Aorta (tissue), 5 donors: ENCODE data around the gene KIF2A. TPM values are rescaled to one million over a fixed set of nuclear protein-coding genes. Genes with fewer than 3 reads are reported as not detected.

ENCODE experiments used
- ATAC-seq: fragments of 200-7000 bp; cut with Tn5 transposase; one replicate; pipeline ENCODE4 v1.9.1; 2022; ENCODE audit warnings: moderate library complexity; ENCODE audit not compliant: low FRiP score
- DNase-seq, 2 donors: peaks; one replicate each; pipeline ENCODE4 v3.0.0-alpha.2; 2020
- H3K27ac ChIP-seq, 2 donors: one replicate each; pipeline ENCODE4 v1.5.1; 2013; ENCODE audit warnings: low read length in 2 of 2, mild to moderate bottlenecking in 2 of 2, moderate library complexity in 2 of 2, control low read depth in 1 of 2, inconsistent platforms in 1 of 2, low read depth in 1 of 2
- H3K27me3 ChIP-seq, 2 donors: one replicate each; pipeline ENCODE4 v1.6.1; 2013; ENCODE audit warnings: control low read depth in 1 of 2, low read length in 1 of 2, mild to moderate bottlenecking in 1 of 2, moderate library complexity in 1 of 2; ENCODE audit not compliant: insufficient read depth in 2 of 2, control insufficient read depth in 1 of 2
- H3K36me3 ChIP-seq, 2 donors: one replicate each; pipeline ENCODE4 v1.6.1; 2013; ENCODE audit warnings: control low read depth in 1 of 2, low read length in 1 of 2, mild to moderate bottlenecking in 1 of 2; ENCODE audit not compliant: insufficient read depth in 2 of 2, control insufficient read depth in 1 of 2
- H3K4me1 ChIP-seq, 2 donors: one replicate each; pipeline ENCODE4 v1.6.1; 2013; ENCODE audit warnings: low read length in 2 of 2, control low read depth in 1 of 2, mild to moderate bottlenecking in 1 of 2, moderate library complexity in 1 of 2; ENCODE audit not compliant: insufficient read depth in 2 of 2, control insufficient read depth in 1 of 2
- H3K4me3 ChIP-seq, 2 donors: one replicate each; pipeline ENCODE4 v1.5.1; 2013; ENCODE audit warnings: low read length in 2 of 2, control low read depth in 1 of 2, mild to moderate bottlenecking in 1 of 2
- H3K9me3 ChIP-seq: one replicate; pipeline ENCODE4 v1.6.1; 2013; ENCODE audit warnings: mild to moderate bottlenecking, low read length; ENCODE audit not compliant: control insufficient read depth
- WGBS, 2 donors: extraction: QIAGEN DNeasy Blood & Tissue Kit; methylation state at CpG; one replicate each; pipeline ENCODE4 v1.1.7; 2013; 5-methylcytosine and 5-hydroxymethylcytosine counted together
- intact Hi-C, 2 donors: fragments of 100-400 bp; cut with DNase I; formaldehyde crosslinking; loops; one replicate each; pipeline versions ENCODE4 v1.14.2 to v1.15.0; 2022
- polyA plus RNA-seq, 2 donors: library from polyadenylated mRNA; stranded (reverse); fragments of 200-250 nt; gene quantifications; one replicate each; pipeline ENCODE4 v1.2.3, GENCODE V29; 2013
- total RNA-seq, 2 donors: library from RNA; stranded (reverse); fragmentation: NEBNext Ultra II Directional; extraction: Animal tissue kit (Norgen Biotek cat#: 25700); gene quantifications; one replicate each; pipeline ENCODE4 v1.2.1, GENCODE V29; 2021
- donor health status: healthy with polysubstance abuse.
- donor health status: Bipolar disorder and iron deficiency.
- donor health status: DM: no; HTN: no; CAD: no.
- donor health status: DM: no; HTN: no; CAD: no.
- donor health status: DM: yes; HTN: yes; CAD: no.

KIF2A gene
- total and polyA plus RNA-seq, 4 donors = 5.6 to 33.9 (median 21.4) TPM

- no peak for DNase-seq
- ATAC-seq = no peak
- WGBS, 2 donors = 85 to 91% methylated on average over 1 of the region's 1 CpG
- Histone ChIP-seq H3K27me3 (no peaks in the 10 kb centered on the region), H3K27ac (no peak overlapping the region), H3K4me3 (no peak overlapping the region), H3K36me3 (no peaks in the 10 kb centered on the region), H3K9me3 (no peaks in the 10 kb centered on the region), H3K4me1 (no peaks in the 10 kb centered on the region)
- intact Hi-C loops = no loop called here
These were observed 6.4 kb upstream of the KIF2A start for GRCh38 chr5:62299600-62299999.

GRCh38 chr5:62305358-62305714, 670 bp upstream of the KIF2A start:
- 43 to 49% methylated on average over 4 of the region's 4 CpGs for WGBS, 2 donors
- intact Hi-C loops = loop anchor here (5.0 to 10.0 kb wide), 3 partner anchors 47 to 99 kb away; partner anchors contain the start of gene DIMT1 (in 1 of the 2)

GRCh38 chr5:62306323-62306895, 403 bp downstream of the KIF2A start:
- DNase-seq (no peak), ATAC-seq (peak; percentile 82)
- Histone ChIP-seq H3K4me1 (no peaks in the 10 kb centered on the region), H3K27ac (peak overlapping the region in 1 of 2 donors; percentile 60), H3K27me3 (no peaks in the 10 kb centered on the region), H3K36me3 (no peaks in the 10 kb centered on the region), H3K4me3 (peak overlapping the region; percentile 93 to 99), H3K9me3 (no peaks in the 10 kb centered on the region)
- intact Hi-C loops = loop anchor here (5.0 to 10.0 kb wide), 3 partner anchors 46 to 98 kb away; partner anchors contain the start of gene DIMT1 (in 1 of the 2)
- 0% methylated on average over 50 to 67 of the region's 67 CpGs for WGBS, 2 donors

More at GRCh38 chr5:62305358-62305714, 670 bp upstream of the KIF2A start:
- no peak for ATAC-seq
- Histone ChIP-seq H3K36me3 (no peaks in the 10 kb centered on the region), H3K9me3 (no peaks in the 10 kb centered on the region), H3K4me1 (no peaks in the 10 kb centered on the region), H3K4me3 (peak overlapping the region; percentile 15 to 99), H3K27ac (peak overlapping the region in 1 of 2 donors; percentile 10), H3K27me3 (no peaks in the 10 kb centered on the region)
- no peak for DNase-seq

- Histone ChIP-seq H3K27ac (peak overlapping the region in 1 of 2 donors; percentile 60), H3K36me3 (no peaks in the 10 kb centered on the region), H3K4me3 (peak overlapping the region; percentile 93 to 99), H3K9me3 (no peaks in the 10 kb centered on the region), H3K27me3 (no peaks in the 10 kb centered on the region), H3K4me1 (peaks cover 1 to 4% of the 10 kb centered on the region in 2 donors)
- 1% methylated on average over 31 to 33 of the region's 33 CpGs for WGBS, 2 donors
- ATAC-seq (peak; percentile 39), DNase-seq (peak in 1 of 2 donors; percentile 65)
- intact Hi-C loops = loop anchor here (5.0 to 10.0 kb wide), 3 partner anchors 45 to 98 kb away; partner anchors contain the start of gene DIMT1 (in 1 of the 2)
These were observed 1.1 kb downstream of the KIF2A start for GRCh38 chr5:62306896-62307689.

- intact Hi-C loops = loop anchor here (5.0 to 10.0 kb wide), 3 partner anchors 44 to 96 kb away; partner anchors contain the start of gene DIMT1 (in 1 of the 2)
- H3K36me3 ChIP-seq = no peaks in the 10 kb centered on the region
- H3K9me3 ChIP-seq = no peaks in the 10 kb centered on the region
- H3K4me1 ChIP-seq = peaks cover 1 to 4% of the 10 kb centered on the region in 2 donors
- no peak overlapping the region for H3K4me3 ChIP-seq
- WGBS, 2 donors = 88 to 90% methylated on average over 6 of the region's 6 CpGs
- ATAC-seq = no peak
- DNase-seq = no peak
- H3K27me3 ChIP-seq = no peaks in the 10 kb centered on the region
- H3K27ac ChIP-seq = no peak overlapping the region
These were observed 2.4 kb downstream of the KIF2A start for GRCh38 chr5:62308439-62308838.

GRCh38 chr5:62309107-62309506, 3.1 kb downstream of the KIF2A start:
- peaks cover 1 to 4% of the 10 kb centered on the region in 2 donors for H3K4me1 ChIP-seq
- H3K4me3 ChIP-seq = no peak overlapping the region
- intact Hi-C loops = loop anchor here (5.0 to 10.0 kb wide), 3 partner anchors 43 to 96 kb away; partner anchors contain the start of gene DIMT1 (in 1 of the 2)
- DNase-seq = no peak
- H3K27me3 ChIP-seq = no peaks in the 10 kb centered on the region
- ATAC-seq = no peak
- H3K9me3 ChIP-seq = no peaks in the 10 kb centered on the region
- H3K36me3 ChIP-seq = no peaks in the 10 kb centered on the region
- 92 to 94% methylated on average over 4 of the region's 4 CpGs for WGBS, 2 donors
- H3K27ac ChIP-seq = no peak overlapping the region

- no peak for ATAC-seq
- Histone ChIP-seq H3K4me3 (no peak overlapping the region), H3K27me3 (no peaks in the 10 kb centered on the region), H3K4me1 (peaks cover 1 to 7% of the 10 kb centered on the region in 2 donors), H3K27ac (no peak overlapping the region), H3K9me3 (no peaks in the 10 kb centered on the region), H3K36me3 (no peaks in the 10 kb centered on the region)
- WGBS, 2 donors = 71% methylated on average over 5 of the region's 5 CpGs
- DNase-seq = no peak
- intact Hi-C loops = no loop called here
These were observed 4.6 kb downstream of the KIF2A start for GRCh38 chr5:62310426-62311143.

GRCh38 chr5:62312036-62312435, 6.0 kb downstream of the KIF2A start:
- Histone ChIP-seq H3K27ac (no peak overlapping the region), H3K9me3 (no peaks in the 10 kb centered on the region), H3K4me3 (no peak overlapping the region), H3K27me3 (no peaks in the 10 kb centered on the region), H3K4me1 (peaks cover 1 to 7% of the 10 kb centered on the region in 2 donors), H3K36me3 (no peaks in the 10 kb centered on the region)
- whole genome bisulfite sequencing, 2 donors = 71 to 93% methylated on average over 1 of the region's 1 CpG
- no peak for ATAC-seq
- intact Hi-C loops = no loop called here
- DNase-seq = no peak
